Measurements from ENCODE around the gene CELSR1.

GRCh38 chr22:46349238-46349637, 188.2 kb downstream of the CELSR1 start:
- TF ChIP-seq POLR2A (IDR thresholded peaks at IDR 0.05) = no peak
- no peak for TF ChIP-seq CTCF (IDR thresholded peaks at IDR 0.05)

Measured in lower leg skin (tissue), 3 donors.